Sigmoid colon (tissue), 4 donors: Measurements from ENCODE around the gene RPLP2.

Experiments used
- CTCF ChIP-seq, 4 experiments: fragments of 450-650 bp in 3 of 4; fragments of 200-600 bp in 1 of 4; IDR thresholded peaks; one replicate each; pipeline ENCODE4 v1.5.1; 2016 to 2019; ENCODE audit warnings: antibody characterized with exemption in 4 of 4, mild to moderate bottlenecking in 3 of 4, moderate library complexity in 2 of 4
- EP300 ChIP-seq, 4 donors: sonication (generic); formaldehyde crosslinking; IDR thresholded peaks; one replicate each; pipeline ENCODE4 v1.6.1; 2017; ENCODE audit warnings: antibody characterized with exemption in 4 of 4
- POLR2A ChIP-seq, 2 donors: fragments of 450-650 bp; IDR thresholded peaks; one replicate each; pipeline ENCODE4 v1.6.1; 2016; ENCODE audit warnings: antibody characterized with exemption in 2 of 2, mild to moderate bottlenecking in 2 of 2, moderate library complexity in 2 of 2

DNA sequence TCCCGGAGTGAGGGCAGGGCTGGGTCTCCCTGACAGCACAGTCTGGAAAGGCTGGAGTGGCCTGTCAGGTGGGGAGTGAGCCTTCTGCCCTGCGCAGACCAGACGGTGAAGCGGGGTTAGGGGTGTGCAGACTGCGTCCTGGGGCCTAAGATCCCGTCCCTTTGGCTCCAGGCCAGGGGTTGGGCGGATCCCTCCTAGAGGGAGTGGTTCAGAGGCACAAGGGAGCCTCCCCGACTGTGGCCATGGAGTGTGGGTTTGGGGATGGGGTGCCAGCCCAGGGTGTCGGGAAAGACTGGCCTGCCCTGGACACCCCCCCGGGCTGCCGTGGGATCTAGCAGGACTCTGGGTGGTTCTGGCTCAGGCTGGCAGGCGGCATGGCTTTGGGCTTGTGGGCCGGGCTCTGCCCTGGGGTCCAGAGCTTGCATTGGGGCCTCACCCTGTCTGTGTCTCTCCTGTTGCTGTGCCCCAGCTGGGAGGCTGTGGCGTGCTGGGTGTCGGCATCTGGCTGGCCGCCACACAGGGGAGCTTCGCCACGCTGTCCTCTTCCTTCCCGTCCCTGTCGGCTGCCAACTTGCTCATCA, 52.4 kb downstream of the RPLP2 start:
- TF ChIP-seq EP300 (IDR thresholded peaks at IDR 0.05) (no peak), CTCF (IDR thresholded peaks at IDR 0.05) (no peak), POLR2A (IDR thresholded peaks at IDR 0.05) (no peak)
